Liver (tissue), 9 donors: ENCODE measurements around the gene AMACR. TPM values are rescaled to one million over a fixed set of nuclear protein-coding genes. Genes with fewer than 3 reads are reported as not detected.

Experiments used
- DNase-seq: peaks from one replicate; pipeline ENCODE4 v3.0.0-alpha.2; 2017; ENCODE audit warnings: low spot score
- H3K27ac ChIP-seq, 2 donors: one replicate each; pipeline ENCODE4 v1.7.0; 2013; ENCODE audit warnings: inconsistent platforms in 2 of 2, low read length in 2 of 2, control low read depth in 1 of 2, low read depth in 1 of 2, mild to moderate bottlenecking in 1 of 2
- H3K27me3 ChIP-seq, 4 donors: one replicate each; pipeline versions ENCODE4 v1.6.1 to v1.7.0; 2013; ENCODE audit warnings: low read length in 3 of 4, inconsistent platforms in 1 of 4, mild to moderate bottlenecking in 1 of 4, moderate library complexity in 1 of 4; ENCODE audit not compliant: control insufficient read depth in 4 of 4, insufficient read depth in 4 of 4
- H3K36me3 ChIP-seq, 4 donors: one replicate each; pipeline versions ENCODE4 v1.6.1 to v1.7.0; 2013; ENCODE audit warnings: low read length in 3 of 4, mild to moderate bottlenecking in 3 of 4, low read depth in 1 of 4, moderate library complexity in 1 of 4; ENCODE audit not compliant: control insufficient read depth in 4 of 4, insufficient read depth in 3 of 4
- H3K4me1 ChIP-seq, 4 donors: one replicate each; pipeline versions ENCODE4 v1.6.1 to v1.7.0; 2013; ENCODE audit warnings: low read length in 3 of 4, mild to moderate bottlenecking in 3 of 4, moderate library complexity in 1 of 4; ENCODE audit not compliant: control insufficient read depth in 4 of 4, insufficient read depth in 4 of 4
- H3K4me3 ChIP-seq, 3 donors: one replicate each; pipeline versions ENCODE4 v1.6.1 to v1.7.0; 2013; ENCODE audit warnings: low read length in 3 of 3, control low read depth in 1 of 3, low read depth in 1 of 3, mild to moderate bottlenecking in 1 of 3
- H3K9ac ChIP-seq, 2 donors: one replicate each; pipeline ENCODE4 v1.7.0; 2013; ENCODE audit warnings: low read length in 2 of 2, mild to moderate bottlenecking in 2 of 2, moderate library complexity in 2 of 2, control low read depth in 1 of 2, low read depth in 1 of 2
- H3K9me3 ChIP-seq, 4 donors: one replicate each; pipeline versions ENCODE4 v1.6.1 to v1.7.0; 2013; ENCODE audit warnings: low read length in 3 of 4; ENCODE audit not compliant: control insufficient read depth in 4 of 4
- FOXA2 ChIP-seq: IDR thresholded peaks from 2 replicates; pipeline ENCODE4 v1.6.1; 2016; ENCODE audit warnings: antibody characterized with exemption
- HNF4G ChIP-seq: IDR thresholded peaks from 2 replicates; pipeline ENCODE4 v1.6.1; 2016; ENCODE audit warnings: antibody characterized with exemption
- JUND ChIP-seq, 2 donors: IDR thresholded peaks; 2 replicates each; pipeline ENCODE4 v1.6.1; 2016; ENCODE audit warnings: antibody characterized with exemption in 2 of 2
- NR2F2 ChIP-seq: IDR thresholded peaks from 2 replicates; pipeline ENCODE4 v1.6.1; 2016; ENCODE audit warnings: antibody characterized with exemption
- REST ChIP-seq: IDR thresholded peaks from 2 replicates; pipeline ENCODE4 v1.6.1; 2016; ENCODE audit warnings: antibody characterized with exemption, mild to moderate bottlenecking
- SP1 ChIP-seq: IDR thresholded peaks from 2 replicates; pipeline ENCODE4 v1.6.1; 2018; ENCODE audit warnings: antibody characterized with exemption, mild to moderate bottlenecking
- YY1 ChIP-seq: IDR thresholded peaks from 2 replicates; pipeline ENCODE4 v1.6.1; 2016; ENCODE audit warnings: antibody characterized with exemption, mild to moderate bottlenecking
- WGBS: extraction: QIAGEN DNeasy Blood & Tissue Kit; methylation state at CpG from one replicate; pipeline ENCODE4 v1.1.7; 2013; 5-methylcytosine and 5-hydroxymethylcytosine counted together
- polyA plus RNA-seq, 2 donors: library from polyadenylated mRNA; stranded (reverse) in 1 of 2; unstranded in 1 of 2; fragments of 200-250 nt in 1 of 2; fragments of >200 nt in 1 of 2; fragmentation: Nextera tagmentation in 1 of 2; extraction: Ambion mirVana in 1 of 2; gene quantifications; one replicate each; pipeline versions ENCODE4 v1.2.1 to v1.2.3, GENCODE V29; 2013 to 2015
- total RNA-seq, 2 donors: library from RNA; depleted of rRNA; stranded (reverse); fragments of >200 nt; gene quantifications; one replicate each; pipeline ENCODE4 v1.2.3, GENCODE V29; 2014
- TF ChIP-seq, protein P1 (sequence below): IDR thresholded peaks from 2 replicates; pipeline ENCODE4 v1.6.1; 2016; ENCODE audit warnings: antibody characterized with exemption
- TF ChIP-seq, protein P2 (sequence below): IDR thresholded peaks from 2 replicates; pipeline ENCODE4 v1.6.1; 2016; ENCODE audit warnings: antibody characterized with exemption
- TF ChIP-seq, protein P3 (sequence below): fragments of 150-350 bp; IDR thresholded peaks from 2 replicates; pipeline ENCODE4 v1.5.1; 2017; ENCODE audit warnings: improper control_type of control experiment, low read depth, low read length; ENCODE audit not compliant: missing input control
- TF ChIP-seq, protein P4 (sequence below): IDR thresholded peaks from 2 replicates; pipeline ENCODE4 v1.6.1; 2016; ENCODE audit warnings: antibody characterized with exemption
- donor health status: healthy.
- donor health status: healthy.
- donor health status: healthy.
- donor health status: healthy.
- donor health status: healthy.

AMACR gene
- total and polyA plus RNA-seq, 4 donors, result 15.6 to 48.5 (median 31.7) TPM

DNA sequence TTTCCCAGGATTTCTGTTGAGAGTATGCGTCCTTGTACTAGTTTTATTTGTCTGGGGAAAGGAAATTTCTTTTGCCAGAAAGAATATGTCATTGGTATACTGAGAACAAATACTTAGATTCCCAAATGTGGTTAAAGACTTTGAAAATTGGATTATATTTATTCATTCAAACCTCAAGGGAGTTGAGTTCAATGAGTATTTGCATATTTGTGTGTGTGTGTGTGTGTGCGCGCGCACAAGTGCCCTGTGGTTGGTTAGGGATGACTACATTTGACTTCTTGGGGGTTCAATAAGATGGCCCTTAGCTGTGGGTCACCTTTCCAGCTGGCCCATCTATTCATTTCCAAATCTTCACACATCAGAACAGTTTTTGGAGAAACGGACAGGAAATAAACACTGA is 66.8 kb downstream of the AMACR start:
- H3K27ac ChIP-seq, result no peak overlapping the region
- 86% methylated on average over 5 of the region's 5 CpGs for WGBS
- H3K9ac ChIP-seq, result no peak overlapping the region
- TF ChIP-seq, protein P1, sequence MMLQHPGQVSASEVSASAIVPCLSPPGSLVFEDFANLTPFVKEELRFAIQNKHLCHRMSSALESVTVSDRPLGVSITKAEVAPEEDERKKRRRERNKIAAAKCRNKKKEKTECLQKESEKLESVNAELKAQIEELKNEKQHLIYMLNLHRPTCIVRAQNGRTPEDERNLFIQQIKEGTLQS, result no peak
- no peak for TF ChIP-seq YY1
- TF ChIP-seq SP1, result no peak
- TF ChIP-seq HNF4G, result no peak
- TF ChIP-seq, protein P2, sequence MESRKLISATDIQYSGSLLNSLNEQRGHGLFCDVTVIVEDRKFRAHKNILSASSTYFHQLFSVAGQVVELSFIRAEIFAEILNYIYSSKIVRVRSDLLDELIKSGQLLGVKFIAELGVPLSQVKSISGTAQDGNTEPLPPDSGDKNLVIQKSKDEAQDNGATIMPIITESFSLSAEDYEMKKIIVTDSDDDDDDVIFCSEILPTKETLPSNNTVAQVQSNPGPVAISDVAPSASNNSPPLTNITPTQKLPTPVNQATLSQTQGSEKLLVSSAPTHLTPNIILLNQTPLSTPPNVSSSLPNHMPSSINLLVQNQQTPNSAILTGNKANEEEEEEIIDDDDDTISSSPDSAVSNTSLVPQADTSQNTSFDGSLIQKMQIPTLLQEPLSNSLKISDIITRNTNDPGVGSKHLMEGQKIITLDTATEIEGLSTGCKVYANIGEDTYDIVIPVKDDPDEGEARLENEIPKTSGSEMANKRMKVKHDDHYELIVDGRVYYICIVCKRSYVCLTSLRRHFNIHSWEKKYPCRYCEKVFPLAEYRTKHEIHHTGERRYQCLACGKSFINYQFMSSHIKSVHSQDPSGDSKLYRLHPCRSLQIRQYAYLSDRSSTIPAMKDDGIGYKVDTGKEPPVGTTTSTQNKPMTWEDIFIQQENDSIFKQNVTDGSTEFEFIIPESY, result no peak
- no peak for TF ChIP-seq NR2F2
- TF ChIP-seq, protein P3, sequence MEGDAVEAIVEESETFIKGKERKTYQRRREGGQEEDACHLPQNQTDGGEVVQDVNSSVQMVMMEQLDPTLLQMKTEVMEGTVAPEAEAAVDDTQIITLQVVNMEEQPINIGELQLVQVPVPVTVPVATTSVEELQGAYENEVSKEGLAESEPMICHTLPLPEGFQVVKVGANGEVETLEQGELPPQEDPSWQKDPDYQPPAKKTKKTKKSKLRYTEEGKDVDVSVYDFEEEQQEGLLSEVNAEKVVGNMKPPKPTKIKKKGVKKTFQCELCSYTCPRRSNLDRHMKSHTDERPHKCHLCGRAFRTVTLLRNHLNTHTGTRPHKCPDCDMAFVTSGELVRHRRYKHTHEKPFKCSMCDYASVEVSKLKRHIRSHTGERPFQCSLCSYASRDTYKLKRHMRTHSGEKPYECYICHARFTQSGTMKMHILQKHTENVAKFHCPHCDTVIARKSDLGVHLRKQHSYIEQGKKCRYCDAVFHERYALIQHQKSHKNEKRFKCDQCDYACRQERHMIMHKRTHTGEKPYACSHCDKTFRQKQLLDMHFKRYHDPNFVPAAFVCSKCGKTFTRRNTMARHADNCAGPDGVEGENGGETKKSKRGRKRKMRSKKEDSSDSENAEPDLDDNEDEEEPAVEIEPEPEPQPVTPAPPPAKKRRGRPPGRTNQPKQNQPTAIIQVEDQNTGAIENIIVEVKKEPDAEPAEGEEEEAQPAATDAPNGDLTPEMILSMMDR, result no peak
- H3K9me3 ChIP-seq, result no peaks in the 10 kb centered on the region
- H3K4me3 ChIP-seq, result no peak overlapping the region
- H3K27me3 ChIP-seq, result peaks cover 3 to 13% (median 10%) of the 10 kb centered on the region in 4 donors
- H3K36me3 ChIP-seq, result no peaks in the 10 kb centered on the region
- no peak for DNase-seq
- H3K4me1 ChIP-seq, result peaks cover 5 to 10% (median 6%) of the 10 kb centered on the region in 4 donors

DNA sequence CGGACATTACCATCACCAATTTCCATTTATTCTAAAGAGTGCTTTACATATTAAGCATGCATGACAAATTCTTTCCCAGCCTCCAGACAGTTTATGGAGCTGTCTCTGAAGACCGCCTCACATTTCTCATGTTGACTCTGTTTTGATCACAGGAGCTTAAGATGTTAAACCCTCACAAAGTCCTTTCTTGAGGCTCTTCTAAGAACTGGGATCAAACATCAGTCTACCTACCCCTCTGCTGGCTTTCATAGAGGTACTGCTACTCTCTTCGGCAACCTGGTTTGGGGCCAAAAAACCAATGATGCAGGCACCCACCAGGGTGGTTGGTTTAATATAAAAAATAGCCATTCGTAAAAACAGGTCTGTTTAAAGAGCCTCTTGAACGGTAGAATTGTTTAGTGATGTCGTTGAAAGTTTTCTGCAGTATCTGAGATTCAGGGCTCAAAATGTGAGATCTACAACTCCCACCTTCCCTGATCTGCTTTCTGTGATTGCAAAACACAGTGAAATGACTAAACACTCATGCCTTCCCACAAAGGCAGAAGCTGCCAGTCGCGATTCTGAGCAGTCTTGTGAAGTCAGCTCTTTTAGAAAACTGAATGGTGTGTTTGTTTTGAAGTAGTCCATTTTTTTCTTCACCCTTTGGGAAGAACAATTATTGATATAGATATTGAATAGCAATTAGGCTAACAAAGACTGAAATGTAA is 68.1 kb downstream of the AMACR start:
- no peak for DNase-seq
- H3K4me3 ChIP-seq, result no peak overlapping the region
- H3K27me3 ChIP-seq, result peaks cover 3 to 13% (median 10%) of the 10 kb centered on the region in 4 donors
- H3K9ac ChIP-seq, result no peak overlapping the region
- TF ChIP-seq JUND (IDR thresholded peaks at IDR 0.05) (no peak), FOXA2 (no peak)
- TF ChIP-seq, protein P4, sequence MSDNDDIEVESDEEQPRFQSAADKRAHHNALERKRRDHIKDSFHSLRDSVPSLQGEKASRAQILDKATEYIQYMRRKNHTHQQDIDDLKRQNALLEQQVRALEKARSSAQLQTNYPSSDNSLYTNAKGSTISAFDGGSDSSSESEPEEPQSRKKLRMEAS, result no peak
- 72% methylated on average over 8 of the region's 8 CpGs for WGBS
- peaks cover 5 to 17% (median 11%) of the 10 kb centered on the region in 4 donors for H3K4me1 ChIP-seq
- H3K27ac ChIP-seq, result no peak overlapping the region
- H3K36me3 ChIP-seq, result no peaks in the 10 kb centered on the region
- H3K9me3 ChIP-seq, result no peaks in the 10 kb centered on the region

DNA sequence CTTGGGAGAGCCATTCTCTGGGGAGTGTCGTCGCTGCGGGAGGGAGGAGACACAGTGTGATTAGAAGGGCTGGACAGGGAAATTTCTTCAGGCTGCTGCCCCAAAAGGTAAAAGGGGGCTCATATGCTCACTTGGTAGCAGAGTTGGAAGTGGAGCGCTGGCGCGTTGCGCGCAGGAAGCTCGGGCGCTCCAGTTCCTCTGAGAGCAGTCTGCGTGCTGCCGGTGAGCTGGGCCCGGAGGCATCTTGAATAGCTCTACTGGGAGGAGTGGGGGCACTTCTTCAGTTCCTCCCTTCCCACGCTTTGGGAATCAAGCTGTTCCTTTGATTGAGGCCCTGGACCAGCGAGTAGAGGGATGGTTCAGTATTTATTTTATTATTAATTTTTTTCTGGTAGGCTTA is 69.0 kb downstream of the AMACR start:
- Histone ChIP-seq H3K4me3 (no peak overlapping the region), H3K27ac (no peak overlapping the region), H3K4me1 (peaks cover 5 to 17% (median 11%) of the 10 kb centered on the region in 4 donors), H3K27me3 (peaks cover 3 to 13% (median 10%) of the 10 kb centered on the region in 4 donors), H3K36me3 (no peaks in the 10 kb centered on the region), H3K9ac (no peak overlapping the region), H3K9me3 (no peaks in the 10 kb centered on the region)
- no peak for DNase-seq
- 17% methylated on average over 15 of the region's 15 CpGs for WGBS
- TF ChIP-seq, protein P3, result no peak
- TF ChIP-seq HNF4G, result no peak
- TF ChIP-seq REST, result no peak
- TF ChIP-seq JUND (IDR thresholded peaks at IDR 0.05), result no peak
